DMS79 (cell line): ENCODE measurements around the gene PICALM.
"Not testable (repeated sequence)": the region's sequence is repeated elsewhere in the genome, so short reads cannot be mapped to it uniquely, and the experiment has no call there.

Source experiments
- DNase-seq: peaks from one replicate; lab custom pipeline; 2025; lab: John Stamatoyannopoulos, UW

Gene PICALM

DNA sequence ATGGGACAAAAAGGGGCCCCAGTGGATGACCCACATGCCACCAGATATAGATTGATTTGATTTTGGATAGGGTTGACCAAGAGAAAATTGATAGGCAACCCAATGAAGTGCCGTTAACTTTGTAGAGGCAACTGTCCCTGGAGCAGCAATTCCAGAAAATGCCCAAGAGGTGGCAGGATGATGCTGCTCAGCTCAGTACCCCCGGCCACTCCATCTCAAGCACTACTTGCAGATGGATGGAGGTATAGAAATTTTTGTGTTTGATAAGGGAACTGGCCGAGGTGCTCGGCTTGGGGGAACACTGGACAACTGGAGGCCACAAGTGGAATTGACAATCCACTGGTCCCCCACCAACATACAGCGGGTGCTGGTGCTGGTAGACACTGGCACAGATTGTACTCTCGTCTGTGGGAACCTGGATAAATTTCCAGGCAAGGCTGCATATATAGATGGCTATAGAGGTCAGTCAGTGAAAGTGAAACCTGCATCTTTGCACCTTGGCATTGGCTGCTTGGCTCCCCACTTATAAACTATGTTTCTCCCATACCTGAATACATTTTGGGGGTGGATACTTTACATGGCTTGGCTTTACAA, 127.4 kb downstream of the PICALM start:
- DNase-seq: no peak

DNA sequence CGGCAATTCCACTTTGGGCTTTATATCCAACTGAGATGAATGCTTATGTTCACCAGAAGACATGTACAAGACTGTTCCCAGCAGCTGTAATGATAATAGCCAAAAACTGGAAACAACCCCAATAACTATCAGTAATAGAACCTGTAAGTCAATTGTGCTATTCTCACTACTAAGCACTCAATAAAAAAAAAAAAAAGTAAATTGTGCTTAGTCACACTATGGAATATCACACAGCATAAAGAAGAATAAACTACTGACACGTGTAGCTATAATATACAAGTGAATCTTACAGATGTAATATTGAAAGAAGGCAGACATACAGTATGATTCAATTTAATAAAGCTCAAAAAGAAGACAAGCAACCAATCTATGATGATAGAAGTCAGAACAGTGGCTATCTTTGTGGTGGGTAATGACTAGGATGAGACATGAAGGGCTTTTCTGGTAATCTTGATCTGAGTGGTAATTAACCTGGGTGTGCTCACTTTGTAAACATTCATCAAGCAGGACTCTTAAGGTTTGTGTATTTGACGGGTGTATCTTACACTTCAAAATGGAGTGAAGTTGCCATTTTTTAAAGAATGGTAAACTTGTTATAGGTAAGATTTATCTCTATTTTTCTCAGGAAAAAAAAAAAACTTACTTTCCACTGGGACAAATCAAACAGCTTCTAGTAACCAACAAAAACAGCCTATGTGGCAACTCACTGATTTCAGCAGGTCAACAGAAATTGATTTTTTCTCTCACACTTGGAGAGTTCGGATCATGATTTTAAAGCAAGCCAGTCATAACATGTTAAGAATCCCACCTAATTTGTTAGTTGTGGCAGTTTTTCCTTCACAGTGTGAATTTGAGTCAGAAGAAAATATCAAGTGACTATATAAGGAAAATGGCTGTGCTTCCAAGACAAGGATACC, 129.5 kb downstream of the PICALM start:
- DNase-seq: no peak

DNA sequence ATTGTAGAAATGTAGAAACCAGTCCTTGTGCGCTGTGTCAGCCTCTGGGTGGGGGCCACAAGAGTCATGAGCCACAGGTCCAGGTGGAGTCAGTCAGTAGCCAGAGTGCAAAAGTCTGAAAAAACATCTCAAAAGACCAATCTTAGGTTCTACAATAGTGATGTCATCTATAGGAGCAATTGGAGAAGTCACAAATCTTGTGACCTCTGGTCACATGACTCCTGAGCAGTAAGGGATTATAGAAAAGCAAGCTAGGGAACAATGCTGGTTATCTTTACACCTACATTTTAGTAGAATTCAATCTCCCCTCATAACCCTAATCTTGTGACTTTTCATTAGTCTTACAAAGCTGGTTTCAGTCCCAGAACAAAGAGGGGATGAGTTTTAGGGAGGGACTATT, 131.0 kb downstream of the PICALM start:
- no peak for DNase-seq

DNA sequence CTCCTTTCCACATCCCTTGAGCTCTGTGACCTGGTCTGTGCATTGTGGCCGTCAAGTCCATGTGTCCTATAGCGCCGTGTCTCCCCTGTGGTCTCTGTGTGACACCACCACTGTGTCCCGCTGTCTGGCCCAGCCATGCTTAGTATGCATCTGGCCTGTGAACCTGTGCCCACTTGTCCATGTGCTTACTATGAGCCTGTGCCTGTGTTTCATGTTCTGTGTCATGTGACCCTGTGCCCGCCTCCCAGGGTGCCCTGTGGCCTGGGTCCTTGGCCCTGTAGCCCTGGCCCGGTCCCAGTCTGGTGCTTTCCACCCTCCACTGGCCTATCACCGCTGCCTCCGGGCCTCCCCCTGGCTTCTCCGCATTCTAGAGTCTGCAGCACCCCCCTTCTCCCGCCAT, 133.1 kb downstream of the PICALM start:
- no peak for DNase-seq

DNA sequence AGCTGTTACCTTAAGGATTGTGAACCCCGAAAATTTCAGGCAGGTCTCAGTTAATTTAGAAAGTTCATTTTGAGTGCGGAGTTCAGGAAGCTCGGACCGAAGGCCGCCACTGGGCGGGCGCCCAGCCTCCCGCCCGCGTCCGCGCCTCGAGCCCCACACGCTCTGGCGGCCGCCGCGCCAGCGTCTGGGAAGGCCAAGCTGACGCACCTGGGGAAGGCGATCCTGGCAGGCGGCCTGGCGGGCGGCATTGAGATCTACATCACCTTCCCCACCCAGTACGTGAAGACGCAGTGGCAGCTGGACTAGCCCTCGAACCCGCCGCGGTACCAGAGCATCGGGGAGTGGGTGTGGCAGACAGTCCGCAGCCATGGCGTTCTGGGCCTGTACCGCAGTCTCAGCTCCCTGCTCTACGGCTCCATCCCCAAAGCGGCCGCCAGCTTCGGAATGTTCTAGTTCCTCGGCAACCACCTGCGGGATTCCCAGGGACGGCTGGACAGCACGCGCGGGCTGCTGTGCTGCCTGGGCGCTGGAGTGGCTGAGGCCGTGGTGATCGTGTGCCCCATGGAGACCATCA, 134.2 kb downstream of the PICALM start:
- DNase-seq: no peak

DNA sequence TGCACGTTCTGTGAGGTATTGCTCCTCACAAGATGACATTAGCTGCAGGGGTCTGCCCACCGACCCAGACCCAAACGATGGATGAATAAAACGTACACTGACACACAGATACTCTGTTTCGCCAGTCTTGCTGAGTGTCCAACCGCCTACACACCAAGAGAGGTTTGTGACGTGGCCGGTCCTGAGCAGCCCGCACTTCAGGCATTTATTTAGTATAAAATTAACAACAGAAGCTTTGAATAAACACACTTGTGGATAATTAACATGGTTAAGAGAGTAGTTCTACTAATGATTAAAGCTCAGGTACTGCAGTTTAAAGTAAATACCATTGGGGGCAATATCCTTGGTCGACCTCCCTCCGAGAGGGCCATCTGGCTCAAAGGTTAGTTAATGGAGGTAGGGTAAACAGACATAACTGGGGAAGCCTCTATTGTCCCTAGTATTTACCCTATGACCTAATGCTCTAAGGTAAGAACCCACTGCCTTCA, 138.0 kb downstream of the PICALM start:
- DNase-seq: no peak

DNA sequence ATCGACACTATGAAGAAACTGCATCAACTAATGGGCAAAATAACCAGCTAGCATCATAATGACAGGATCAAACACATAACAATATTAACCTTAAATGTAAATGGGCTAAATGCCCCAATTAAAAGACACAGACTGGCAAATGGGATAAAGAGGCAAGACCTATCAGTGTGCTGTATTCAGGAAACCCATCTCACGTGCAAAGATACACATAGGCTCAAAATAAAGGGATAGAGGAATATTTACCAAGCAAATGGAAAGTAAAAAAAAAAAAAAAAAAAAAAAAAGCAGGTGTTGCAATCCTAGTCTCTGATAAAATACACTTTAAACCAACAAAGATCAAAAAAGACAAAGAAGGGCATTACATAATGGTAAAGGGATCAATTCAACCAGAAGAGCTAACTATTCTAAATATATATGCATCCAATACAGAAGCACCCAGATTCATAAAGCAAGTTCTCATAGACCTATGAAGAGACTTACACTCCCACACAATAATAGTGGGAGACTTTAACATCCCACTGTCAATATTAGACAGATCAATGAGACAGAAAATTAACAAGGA, 142.2 kb downstream of the PICALM start:
- not testable (repeated sequence) for DNase-seq

DNA sequence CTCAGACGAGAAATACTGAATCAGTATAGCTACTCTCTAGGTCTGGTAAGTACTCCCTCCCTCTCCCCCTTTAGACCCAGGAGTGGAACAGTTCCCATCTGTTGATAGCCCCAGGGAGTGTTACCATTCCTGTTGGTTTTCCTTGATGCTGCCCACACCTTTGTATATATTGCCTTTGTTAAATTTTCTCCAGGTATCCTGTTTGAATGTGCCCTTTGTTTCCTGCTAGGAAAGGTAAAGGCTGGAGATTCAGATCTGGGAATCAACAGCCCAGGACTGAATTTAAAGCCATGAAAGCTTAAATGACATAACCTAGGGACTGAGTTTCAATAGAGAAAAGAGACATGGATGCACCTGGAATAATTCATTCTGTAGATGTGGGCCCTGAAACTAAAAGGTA, 145.4 kb downstream of the PICALM start:
- no peak for DNase-seq

DNA sequence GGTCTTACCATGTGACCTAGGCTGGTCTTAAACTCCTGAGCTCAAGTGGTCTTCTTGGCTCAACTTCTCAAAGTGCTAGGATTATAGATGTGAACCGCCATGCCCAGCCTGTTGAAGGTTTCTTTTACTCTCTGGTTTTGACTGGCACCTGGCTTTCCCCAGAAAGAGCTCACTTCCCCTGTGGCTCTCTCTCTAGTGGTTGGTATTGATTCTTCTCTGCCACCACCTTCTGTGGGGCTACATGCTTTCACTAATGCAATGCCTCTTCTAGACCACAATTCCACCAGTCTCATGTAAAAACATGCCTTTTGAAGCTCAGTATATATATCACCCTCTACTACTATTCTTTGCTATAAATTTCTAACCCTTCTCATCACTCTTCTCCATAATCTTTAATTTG, 146.5 kb downstream of the PICALM start:
- no peak for DNase-seq

DNA sequence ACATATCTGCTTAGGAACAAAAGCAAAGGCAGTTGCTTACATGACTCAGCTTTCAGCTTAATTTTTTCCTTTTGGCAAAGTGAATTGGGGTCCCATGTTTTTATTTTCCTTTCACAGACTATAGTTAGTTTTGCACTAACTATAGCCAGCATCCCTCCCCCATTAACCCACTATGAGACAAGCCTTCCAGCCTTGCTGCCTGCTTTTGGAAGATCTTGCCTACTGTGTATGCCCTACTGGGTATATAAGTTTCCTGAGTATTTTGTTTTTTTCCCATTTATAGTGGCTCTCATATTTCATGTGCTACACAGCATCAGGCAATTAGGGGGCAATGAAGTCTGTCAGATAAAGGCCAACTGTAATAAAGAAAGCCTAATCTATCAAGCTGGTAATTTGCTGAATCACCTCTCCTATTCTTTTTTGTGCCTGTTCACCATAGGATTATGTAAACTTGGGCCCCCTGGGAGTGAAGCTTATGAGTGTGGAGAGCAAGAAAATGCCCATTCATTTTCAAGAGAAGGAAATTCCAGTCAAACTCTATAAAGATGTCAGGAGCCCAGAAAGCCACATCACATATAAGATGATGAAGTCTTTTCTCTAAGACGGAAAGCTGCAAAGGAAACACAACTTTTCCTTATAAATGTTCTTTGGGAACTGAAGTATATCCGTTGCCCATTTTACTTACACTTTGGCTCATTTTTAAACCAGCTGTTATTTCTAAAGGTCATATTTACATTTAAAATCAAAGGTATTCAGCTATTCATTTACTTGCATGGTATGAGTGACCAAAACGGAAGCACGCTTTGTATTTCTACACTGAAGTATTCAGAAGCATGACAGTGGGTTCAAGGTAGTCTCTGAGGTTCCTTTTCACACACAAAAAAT, 149.7 kb downstream of the PICALM start:
- DNase-seq: no peak

DNA sequence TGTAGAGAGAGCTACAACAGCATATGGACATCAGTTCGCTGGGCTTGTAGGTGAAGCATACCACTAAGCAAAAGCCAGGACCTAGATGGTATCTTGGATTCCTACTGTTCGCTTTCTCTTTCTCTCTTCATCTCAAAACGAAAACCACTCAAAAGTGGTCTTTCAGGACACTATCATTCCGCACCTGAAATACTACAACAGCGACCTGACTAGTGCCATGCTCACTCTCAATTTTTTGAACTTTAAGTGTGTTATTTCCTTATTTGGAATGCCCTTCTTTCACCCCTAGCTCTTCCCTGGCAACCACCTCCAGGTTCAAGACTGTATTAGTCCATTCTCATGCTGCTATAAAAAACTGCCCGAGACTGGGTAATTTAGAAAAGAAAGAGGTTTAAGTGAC, 154.5 kb downstream of the PICALM start:
- no peak for DNase-seq

DNA sequence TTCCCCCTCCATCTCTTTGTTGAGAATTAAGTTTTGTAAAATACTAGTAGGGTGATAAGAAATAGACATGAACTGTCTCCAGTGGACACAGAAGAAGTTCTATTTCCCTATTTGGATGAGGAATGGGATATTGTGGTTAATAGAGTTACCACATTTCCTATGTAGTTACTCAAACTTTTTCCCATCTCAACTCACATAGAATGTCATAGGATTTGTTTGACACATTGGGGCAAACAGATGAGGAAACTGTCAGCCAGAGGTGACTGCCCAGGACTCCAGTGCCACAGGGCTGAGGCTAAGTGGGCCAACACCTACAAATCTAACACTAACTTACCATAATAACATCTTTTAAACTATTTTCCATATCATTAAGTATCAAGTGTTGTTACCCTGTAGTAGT, 155.4 kb downstream of the PICALM start:
- no peak for DNase-seq

DNA sequence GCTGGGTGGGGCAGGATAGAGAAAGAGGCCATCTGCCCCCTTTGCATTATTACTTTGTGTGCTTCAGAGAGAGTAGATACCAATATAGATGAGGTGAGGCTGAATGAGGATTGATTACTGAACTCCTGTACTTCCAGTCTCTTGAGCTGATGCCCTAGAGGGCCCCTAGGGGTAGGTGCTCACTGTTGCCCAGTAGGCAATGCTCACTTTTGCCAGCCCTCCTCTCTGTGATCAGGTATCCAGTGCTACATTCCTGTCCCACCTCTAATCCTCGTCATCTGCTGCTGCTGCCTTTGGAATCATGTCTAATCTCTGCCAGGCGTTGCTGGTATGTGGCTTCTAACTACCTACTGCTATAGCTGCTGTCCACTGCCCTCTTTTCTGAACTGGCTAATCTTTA, 156.5 kb downstream of the PICALM start:
- no peak for DNase-seq
